Omental fat pad (tissue), 4 donors: ENCODE results near the gene HTRA2. TPM values are rescaled to one million over a fixed set of nuclear protein-coding genes. Genes with fewer than 3 reads are reported as not detected.

ENCODE experiments used
- ATAC-seq: fragments of 150-250 bp; one replicate; pipeline ENCODE4 v1.9.1; 2016; ENCODE audit warnings: mild to moderate bottlenecking, moderate library complexity; ENCODE audit not compliant: low FRiP score
- DNase-seq: peaks from one replicate; pipeline ENCODE4 v3.0.0-alpha.2; 2019; ENCODE audit warnings: low spot score
- total RNA-seq, 4 donors: library from RNA; depleted of rRNA; stranded (reverse); fragments of >200 nt; gene quantifications; one replicate each; pipeline ENCODE4 v1.1.0, GENCODE V29; 2016
- TF ChIP-seq, protein P1 (sequence below), 3 donors: fragments of 450-650 bp; IDR thresholded peaks; one replicate each; pipeline ENCODE4 v1.5.1; 2016 to 2017; ENCODE audit warnings: antibody characterized with exemption in 3 of 3, mild to moderate bottlenecking in 3 of 3, moderate library complexity in 2 of 3

Gene HTRA2
- total RNA-seq, 4 donors from 2014 or later, result 30.7 to 45.6 (median 36.8) TPM

DNA sequence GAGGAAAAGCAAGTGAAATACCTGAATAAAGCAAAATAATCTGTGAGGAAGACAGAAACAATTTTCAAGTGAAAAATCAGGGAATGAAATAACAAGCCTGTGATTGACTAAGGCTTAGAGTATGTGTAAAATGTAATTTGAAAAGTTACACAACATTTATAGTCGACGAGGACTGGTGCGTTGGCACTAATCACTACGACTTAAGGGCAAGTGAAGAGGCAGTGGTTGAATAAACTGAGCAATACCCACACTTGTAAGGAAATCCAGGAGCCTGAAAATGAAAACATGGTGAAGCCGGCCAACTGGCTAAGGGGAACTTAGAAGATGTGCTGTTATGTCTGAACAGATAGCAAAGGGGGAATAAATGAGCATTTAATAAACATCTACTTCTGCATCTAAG lies 38.1 kb downstream of the HTRA2 start:
- peak; percentile 85 for ATAC-seq
- TF ChIP-seq, protein P1, sequence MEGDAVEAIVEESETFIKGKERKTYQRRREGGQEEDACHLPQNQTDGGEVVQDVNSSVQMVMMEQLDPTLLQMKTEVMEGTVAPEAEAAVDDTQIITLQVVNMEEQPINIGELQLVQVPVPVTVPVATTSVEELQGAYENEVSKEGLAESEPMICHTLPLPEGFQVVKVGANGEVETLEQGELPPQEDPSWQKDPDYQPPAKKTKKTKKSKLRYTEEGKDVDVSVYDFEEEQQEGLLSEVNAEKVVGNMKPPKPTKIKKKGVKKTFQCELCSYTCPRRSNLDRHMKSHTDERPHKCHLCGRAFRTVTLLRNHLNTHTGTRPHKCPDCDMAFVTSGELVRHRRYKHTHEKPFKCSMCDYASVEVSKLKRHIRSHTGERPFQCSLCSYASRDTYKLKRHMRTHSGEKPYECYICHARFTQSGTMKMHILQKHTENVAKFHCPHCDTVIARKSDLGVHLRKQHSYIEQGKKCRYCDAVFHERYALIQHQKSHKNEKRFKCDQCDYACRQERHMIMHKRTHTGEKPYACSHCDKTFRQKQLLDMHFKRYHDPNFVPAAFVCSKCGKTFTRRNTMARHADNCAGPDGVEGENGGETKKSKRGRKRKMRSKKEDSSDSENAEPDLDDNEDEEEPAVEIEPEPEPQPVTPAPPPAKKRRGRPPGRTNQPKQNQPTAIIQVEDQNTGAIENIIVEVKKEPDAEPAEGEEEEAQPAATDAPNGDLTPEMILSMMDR (IDR thresholded peaks at IDR 0.05), result no peak
- no peak for DNase-seq

GRCh38 chr2:74569686-74570085 lies 40.0 kb downstream of the HTRA2 start:
- DNase-seq, result no peak
- TF ChIP-seq, protein P1 (IDR thresholded peaks at IDR 0.05), result no peak
- no peak for ATAC-seq

DNA sequence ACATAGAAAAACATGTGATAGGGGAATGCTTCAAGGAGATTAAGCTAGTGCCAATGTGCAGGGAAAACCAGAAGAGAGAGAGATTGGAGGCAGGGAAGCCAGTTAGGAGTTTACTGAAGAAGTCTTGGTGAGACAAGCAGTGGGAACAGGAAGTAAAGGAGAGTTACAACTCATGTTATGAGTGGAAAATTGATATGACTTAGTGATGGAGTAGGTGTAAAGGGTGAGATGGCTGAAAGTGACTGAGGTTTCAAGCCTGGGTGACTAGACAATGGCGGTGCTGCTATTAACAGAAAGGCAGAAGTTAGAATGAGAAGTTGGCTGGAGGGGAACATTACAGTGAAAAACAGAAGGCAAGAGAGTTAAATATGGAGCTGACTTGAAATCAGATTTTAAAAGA lies 41.3 kb downstream of the HTRA2 start:
- ATAC-seq, result no peak
- no peak for DNase-seq
- TF ChIP-seq, protein P1 (IDR thresholded peaks at IDR 0.05), result no peak

DNA sequence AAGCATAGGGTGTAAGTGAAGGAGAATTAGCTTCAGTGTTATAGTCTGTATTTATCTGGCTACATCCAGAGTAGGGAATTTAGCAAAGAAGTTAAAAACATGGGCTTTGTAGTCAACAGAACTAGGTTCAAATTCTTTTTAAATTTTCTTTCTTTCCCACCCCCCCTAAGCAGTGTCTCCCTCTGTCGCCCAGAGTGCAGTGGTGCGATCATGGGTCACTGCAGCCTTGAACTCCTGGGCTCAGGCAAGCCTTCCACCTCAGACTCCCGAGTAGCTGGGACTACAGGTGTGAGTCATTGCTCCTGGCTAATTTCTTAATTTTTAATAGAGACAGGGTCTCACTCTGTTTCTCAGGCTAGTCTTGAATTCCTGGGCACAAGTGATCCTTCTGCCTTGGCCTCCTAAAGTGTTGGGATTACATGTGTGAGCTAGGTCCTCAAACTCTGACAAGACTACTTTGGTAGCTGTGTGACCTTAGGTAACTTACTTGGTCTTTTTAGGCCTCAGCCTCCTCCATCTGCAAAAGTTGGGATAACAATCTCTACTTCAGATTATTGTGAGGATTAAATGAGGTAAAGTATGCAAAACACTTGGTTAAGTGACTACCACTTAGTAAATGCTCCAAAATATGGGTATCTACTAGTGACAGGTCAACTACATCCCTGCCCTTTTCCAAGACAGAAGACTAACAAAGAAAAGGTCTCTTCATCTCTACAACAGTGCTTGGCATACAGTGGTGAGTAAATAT lies 42.6 kb downstream of the HTRA2 start:
- DNase-seq, result no peak
- ATAC-seq, result no peak
- TF ChIP-seq, protein P1 (IDR thresholded peaks at IDR 0.05), result no peak

DNA sequence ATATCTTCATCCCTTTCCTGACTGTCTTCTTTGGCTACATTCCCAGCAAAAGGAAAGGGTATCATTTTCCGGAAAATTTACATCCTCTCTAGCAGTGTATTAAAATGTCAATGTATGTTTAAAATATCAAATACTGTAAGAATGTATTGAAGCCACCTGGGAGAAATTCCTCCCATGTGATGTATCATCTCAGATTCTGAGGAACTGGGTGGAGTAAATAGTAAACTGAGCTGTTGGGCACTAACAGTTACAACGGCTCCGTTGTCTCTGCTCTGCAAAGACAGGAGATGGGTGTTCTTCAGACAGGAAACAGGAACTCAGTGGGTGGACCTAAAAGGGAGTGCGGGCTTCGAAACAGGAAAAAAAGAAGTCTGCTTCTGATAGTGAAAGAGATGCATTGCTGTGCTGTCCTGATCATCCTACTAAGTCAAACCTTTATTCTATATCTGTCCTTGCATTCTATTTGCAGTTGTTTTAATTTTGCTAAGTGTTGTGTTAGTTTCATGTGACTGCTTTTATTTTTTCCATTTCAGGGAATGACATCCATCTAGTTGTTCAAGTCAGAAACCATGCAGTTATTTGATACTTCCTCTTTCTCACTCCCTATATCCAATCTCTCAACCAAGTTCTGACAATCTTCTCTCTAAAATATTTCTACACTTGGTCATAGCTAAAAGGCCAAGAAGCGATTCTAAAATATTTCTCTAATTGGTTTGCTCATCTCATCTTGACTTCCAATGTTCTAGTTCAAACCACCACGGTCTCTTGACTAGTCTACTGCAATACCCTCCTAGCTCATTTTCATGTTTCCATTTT lies 44.2 kb downstream of the HTRA2 start:
- DNase-seq (no peak), ATAC-seq (no peak)
- TF ChIP-seq, protein P1 (IDR thresholded peaks at IDR 0.05), result no peak

GRCh38 chr2:74575320-74575719 lies 45.6 kb downstream of the HTRA2 start:
- DNase-seq (no peak), ATAC-seq (no peak)
- TF ChIP-seq, protein P1 (IDR thresholded peaks at IDR 0.05), result no peak
